ENCODE results near the gene TMOD4. TPM values are rescaled to one million over a fixed set of nuclear protein-coding genes. Genes with fewer than 3 reads are reported as not detected.

TMOD4 gene
- total and polyA plus RNA-seq, 10 of the 15 experiments (the other 5 are each of a cell fraction or from before 2014, with no cell fraction given) = 0.30 to 1.2 (median 0.50) TPM; not detected in 1

DNA sequence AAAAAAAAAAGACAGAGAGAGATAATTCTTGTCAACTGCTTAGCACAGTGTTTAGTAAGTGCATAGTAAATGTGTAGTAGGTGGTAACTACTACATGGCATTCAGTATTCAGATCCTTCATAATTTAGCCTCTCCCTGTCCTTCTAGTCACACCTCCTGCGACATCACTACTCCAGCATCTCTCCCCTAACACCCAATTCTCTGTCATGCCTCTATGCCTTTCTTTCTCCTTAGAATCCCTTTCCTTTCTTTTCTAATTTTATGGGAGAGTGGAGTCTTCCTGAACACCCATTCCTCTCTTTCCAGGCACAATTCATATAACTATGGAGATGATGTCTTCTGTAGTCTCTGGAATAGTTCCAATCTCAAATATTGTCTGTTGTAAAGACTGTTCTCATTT, 18.1 kb upstream of the TMOD4 start:
- Histone ChIP-seq H3K9ac (ENCODE audit: control insufficient read depth, insufficient read depth, low read length) (no peak overlapping the region), H3K27me3 (replicated peaks in 1 of 2; ENCODE audit: control insufficient read depth in 2 of 2, insufficient read depth in 2 of 2, low read length in 1 of 2) (no peaks in the 10 kb centered on the region), H4K20me1 (ENCODE audit: control insufficient read depth, insufficient read depth) (no peaks in the 10 kb centered on the region), H3K9me3 (replicated peaks; ENCODE audit: control insufficient read depth, insufficient read depth, low read length) (no peaks in the 10 kb centered on the region), H3K4me1 (ENCODE audit: control insufficient read depth, insufficient read depth, low read length) (no peaks in the 10 kb centered on the region), H3K4me3 (no peak overlapping the region), H3K4me2 (ENCODE audit: control insufficient read depth, insufficient read depth) (no peak overlapping the region), H3K27ac (ENCODE audit: control insufficient read depth, insufficient read depth) (no peak overlapping the region), H3K79me2 (ENCODE audit: control insufficient read depth, insufficient read depth, low read length) (peaks cover 16% of the 10 kb centered on the region), H2AFZ (ENCODE audit: control insufficient read depth, low read depth, low read length) (no peak overlapping the region), H3K36me3 (ENCODE audit: control insufficient read depth in 2 of 2, insufficient read depth in 2 of 2, low read length in 1 of 2) (no peaks in the 10 kb centered on the region)
- TF ChIP-seq SMAD1 (IDR thresholded peaks at IDR 0.05; ENCODE audit: low read depth, partially characterized antibody) (no peak), KDM1A (IDR thresholded peaks at IDR 0.05; ENCODE audit: borderline replicate concordance) (no peak), EZH2 (IDR thresholded peaks at IDR 0.05; ENCODE audit: borderline replicate concordance, control insufficient read depth, low read depth, low read length) (no peak)
- DNase-seq (ENCODE audit: low read depth, low spot score) (no peak), ATAC-seq (no peak), FAIRE-seq (no peak)
- BruUV-seq (replicated peaks) = no TSS peak
- WGBS (ENCODE audit: insufficient coverage, insufficient replicate concordance, low lambda C conversion rate, missing lambda C conversion rate) = 42% methylated on average over 1 of the region's 1 CpG
- intact Hi-C loops (cut with micrococcal nuclease; ENCODE audit: unreplicated experiment) (no loop called here), in situ Hi-C loops (cut with MboI) (loop anchor here (5.0 kb wide), 1 partner anchor 148 kb away; no protein-coding TSS in a partner anchor)
- ChIA-PET POLR2A (interaction anchor here (1.0 kb wide), 1 partner anchor 59 kb away, joined by 3 read pairs; no protein-coding TSS in a partner anchor), SMC1A (ENCODE audit: uncharacterized antibody, unreplicated experiment) (interaction anchor here (0.6 kb wide), 1 partner anchor 214 kb away, joined by 3 read pairs; no protein-coding TSS in a partner anchor), CTCF (interaction anchor here (1.0 to 6.3 kb wide), 3 partner anchors 12 to 94 kb away, joined by 5 to 70 read pairs (median 9); partner anchors contain the start of gene PSMD4), RAD21 (ENCODE audit: unreplicated experiment) (interaction anchor here (0.7 kb wide), 1 partner anchor 486 kb away, joined by 3 read pairs; no protein-coding TSS in a partner anchor)

DNA sequence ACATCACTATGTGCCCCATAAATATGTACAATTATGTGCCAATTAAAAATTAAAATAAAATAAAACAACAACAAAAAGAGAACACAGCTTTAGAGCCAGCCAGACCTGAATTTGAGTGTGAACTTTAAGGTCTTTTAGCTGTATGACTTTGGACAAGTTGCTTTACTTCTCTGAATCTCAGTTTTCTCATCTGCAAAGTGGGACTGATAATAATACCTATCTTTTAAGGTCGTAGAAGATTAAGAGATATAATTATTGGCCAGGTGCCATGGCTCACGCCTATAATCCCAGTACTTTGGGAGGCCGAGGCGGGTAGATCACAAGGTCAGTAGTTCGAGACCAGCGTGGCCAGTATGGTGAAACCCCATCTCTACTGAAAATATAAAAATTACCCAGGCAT, 17.5 kb upstream of the TMOD4 start:
- Histone ChIP-seq H3K79me2 (ENCODE audit: control insufficient read depth, insufficient read depth, low read length) (peaks cover 17% of the 10 kb centered on the region), H3K27me3 (replicated peaks in 1 of 2; ENCODE audit: control insufficient read depth in 2 of 2, insufficient read depth in 2 of 2, low read length in 1 of 2) (no peaks in the 10 kb centered on the region), H4K20me1 (ENCODE audit: control insufficient read depth, insufficient read depth) (no peaks in the 10 kb centered on the region), H2AFZ (ENCODE audit: control insufficient read depth, low read depth, low read length) (no peak overlapping the region), H3K4me1 (ENCODE audit: control insufficient read depth, insufficient read depth, low read length) (peaks cover 3% of the 10 kb centered on the region; the same call in 1 of the 2 replicates), H3K9ac (ENCODE audit: control insufficient read depth, insufficient read depth, low read length) (no peak overlapping the region), H3K27ac (ENCODE audit: control insufficient read depth, insufficient read depth) (no peak overlapping the region), H3K9me3 (replicated peaks; ENCODE audit: control insufficient read depth, insufficient read depth, low read length) (no peaks in the 10 kb centered on the region), H3K4me2 (ENCODE audit: control insufficient read depth, insufficient read depth) (no peak overlapping the region), H3K36me3 (ENCODE audit: control insufficient read depth in 2 of 2, insufficient read depth in 2 of 2, low read length in 1 of 2) (no peaks in the 10 kb centered on the region), H3K4me3 (no peak overlapping the region)
- CTCF ChIA-PET = interaction anchor here (1.0 to 6.3 kb wide), 4 partner anchors 13 to 147 kb away, joined by 3 to 70 read pairs (median 7); partner anchors contain the start of gene PSMD4
- 58% methylated on average over 6 of the region's 6 CpGs for WGBS (ENCODE audit: insufficient coverage, insufficient replicate concordance, low lambda C conversion rate, missing lambda C conversion rate)
- SMC1A ChIA-PET (ENCODE audit: uncharacterized antibody, unreplicated experiment) = no interaction called here
- DNase-seq (ENCODE audit: low read depth, low spot score) = no peak
- in situ Hi-C loops (cut with MboI) (loop anchor here (5.0 kb wide), 1 partner anchor 149 kb away; no protein-coding TSS in a partner anchor), intact Hi-C loops (cut with micrococcal nuclease; ENCODE audit: unreplicated experiment) (no loop called here)
- RAD21 ChIA-PET (ENCODE audit: unreplicated experiment) = interaction anchor here (0.7 kb wide), 1 partner anchor 486 kb away, joined by 3 read pairs; no protein-coding TSS in a partner anchor
- FAIRE-seq = no peak
- no peak for ATAC-seq
- no TSS peak for BruUV-seq (replicated peaks)
- POLR2A ChIA-PET = no interaction called here
- TF ChIP-seq NR2C2 (IDR thresholded peaks at IDR 0.05; ENCODE audit: borderline replicate concordance, control insufficient read depth, insufficient read length, low read depth) = no peak
- TF ChIP-seq SMAD5 (IDR thresholded peaks at IDR 0.05; ENCODE audit: low read depth) = no peak
- TF ChIP-seq SIN3A (IDR thresholded peaks at IDR 0.05; ENCODE audit: low read depth, low read length) = no peak
- no peak for TF ChIP-seq DPF2 (IDR thresholded peaks at IDR 0.05)
- TF ChIP-seq TARDBP (IDR thresholded peaks at IDR 0.05; ENCODE audit: borderline replicate concordance) = no peak
- TF ChIP-seq, protein P1, sequence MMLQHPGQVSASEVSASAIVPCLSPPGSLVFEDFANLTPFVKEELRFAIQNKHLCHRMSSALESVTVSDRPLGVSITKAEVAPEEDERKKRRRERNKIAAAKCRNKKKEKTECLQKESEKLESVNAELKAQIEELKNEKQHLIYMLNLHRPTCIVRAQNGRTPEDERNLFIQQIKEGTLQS (IDR thresholded peaks at IDR 0.05; ENCODE audit: borderline replicate concordance, extremely low read depth, low read depth, low read length) = no peak
- no peak for TF ChIP-seq CEBPB (IDR thresholded peaks at IDR 0.05; ENCODE audit: borderline replicate concordance in 1 of 2, low read depth in 2 of 2, low read length in 2 of 2)
- no peak for TF ChIP-seq GABPA (IDR thresholded peaks at IDR 0.05; ENCODE audit: low read depth)
- no peak for TF ChIP-seq EP300 (IDR thresholded peaks at IDR 0.05; ENCODE audit: borderline replicate concordance in 1 of 2, control insufficient read depth in 1 of 2, low read depth in 2 of 2, low read length in 2 of 2)
- TF ChIP-seq CREM (IDR thresholded peaks at IDR 0.05; ENCODE audit: low read depth) = no peak
- TF ChIP-seq STAT1 (conservative IDR thresholded peaks at IDR 0.05) = no peak
- TF ChIP-seq GATAD2B (conservative IDR thresholded peaks at IDR 0.05; ENCODE audit: low read depth) = no peak
- TF ChIP-seq CHD1 (IDR thresholded peaks at IDR 0.05; ENCODE audit: low read depth, low read length) = no peak
- TF ChIP-seq BACH1 (IDR thresholded peaks at IDR 0.05; ENCODE audit: borderline replicate concordance) = no peak
- TF ChIP-seq SUPT20H (IDR thresholded peaks at IDR 0.05; ENCODE audit: borderline replicate concordance, control insufficient read depth, low read depth, low read length) = no peak
- TF ChIP-seq YBX1 (IDR thresholded peaks at IDR 0.05) = no peak
- no peak for TF ChIP-seq PML (IDR thresholded peaks at IDR 0.05; ENCODE audit: low read length)

Measured in GM12878 (cell line).